ENCODE measurements around the gene CD96. TPM values are rescaled to one million over a fixed set of nuclear protein-coding genes. Genes with fewer than 3 reads are reported as not detected.
"Not testable (repeated sequence)": the region's sequence is repeated elsewhere in the genome, so short reads cannot be mapped to it uniquely, and the experiment has no call there.

The CD96 gene
- total and polyA plus RNA-seq, 2 experiments from 2014 or later = 0.91 TPM; not detected in 1

DNA sequence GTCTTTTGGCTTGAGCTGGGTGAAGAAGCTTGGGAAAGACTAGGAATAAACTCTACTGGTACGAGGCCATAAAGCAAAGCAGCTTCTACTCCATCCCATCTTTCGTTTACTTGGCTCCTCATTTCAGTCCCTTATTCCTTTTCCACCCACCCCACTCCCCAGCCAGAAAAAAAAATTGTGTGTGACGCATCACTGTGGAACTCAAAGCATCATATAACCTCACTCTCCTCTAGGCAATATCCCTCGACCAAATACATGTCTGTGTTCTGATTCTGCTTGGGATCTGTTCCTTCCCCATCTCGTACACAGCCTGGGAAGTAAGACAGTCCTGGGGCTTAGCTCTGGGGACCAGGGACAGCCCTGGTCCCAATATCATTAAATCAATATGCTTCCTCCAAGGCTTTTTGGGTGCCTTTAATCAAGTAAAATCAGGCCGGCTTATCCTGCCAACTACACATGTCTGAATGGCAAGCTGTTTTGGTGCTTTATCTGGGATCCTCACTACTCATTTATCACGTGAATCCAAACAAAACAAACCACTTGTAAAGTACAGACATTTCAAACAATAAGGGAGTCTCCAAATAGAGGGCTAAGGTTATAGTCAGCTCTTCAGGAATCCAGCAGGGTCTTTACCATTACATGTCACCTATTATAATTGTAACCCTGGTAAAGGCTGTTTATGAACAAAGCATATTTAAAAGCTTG is 128.1 kb downstream of the CD96 start (continued):
- TF ChIP-seq ZNF114 (CRISPR knock-in tag; IDR thresholded peaks at IDR 0.05) (no peak), NANOG (IDR thresholded peaks at IDR 0.05; ENCODE audit: borderline replicate concordance) (no peak), CREB1 (CRISPR knock-in tag; IDR thresholded peaks at IDR 0.05; ENCODE audit: low read depth) (no peak), JUNB (IDR thresholded peaks at IDR 0.05; ENCODE audit: unreplicated experiment) (no peak)
- TF ChIP-seq, protein P1, sequence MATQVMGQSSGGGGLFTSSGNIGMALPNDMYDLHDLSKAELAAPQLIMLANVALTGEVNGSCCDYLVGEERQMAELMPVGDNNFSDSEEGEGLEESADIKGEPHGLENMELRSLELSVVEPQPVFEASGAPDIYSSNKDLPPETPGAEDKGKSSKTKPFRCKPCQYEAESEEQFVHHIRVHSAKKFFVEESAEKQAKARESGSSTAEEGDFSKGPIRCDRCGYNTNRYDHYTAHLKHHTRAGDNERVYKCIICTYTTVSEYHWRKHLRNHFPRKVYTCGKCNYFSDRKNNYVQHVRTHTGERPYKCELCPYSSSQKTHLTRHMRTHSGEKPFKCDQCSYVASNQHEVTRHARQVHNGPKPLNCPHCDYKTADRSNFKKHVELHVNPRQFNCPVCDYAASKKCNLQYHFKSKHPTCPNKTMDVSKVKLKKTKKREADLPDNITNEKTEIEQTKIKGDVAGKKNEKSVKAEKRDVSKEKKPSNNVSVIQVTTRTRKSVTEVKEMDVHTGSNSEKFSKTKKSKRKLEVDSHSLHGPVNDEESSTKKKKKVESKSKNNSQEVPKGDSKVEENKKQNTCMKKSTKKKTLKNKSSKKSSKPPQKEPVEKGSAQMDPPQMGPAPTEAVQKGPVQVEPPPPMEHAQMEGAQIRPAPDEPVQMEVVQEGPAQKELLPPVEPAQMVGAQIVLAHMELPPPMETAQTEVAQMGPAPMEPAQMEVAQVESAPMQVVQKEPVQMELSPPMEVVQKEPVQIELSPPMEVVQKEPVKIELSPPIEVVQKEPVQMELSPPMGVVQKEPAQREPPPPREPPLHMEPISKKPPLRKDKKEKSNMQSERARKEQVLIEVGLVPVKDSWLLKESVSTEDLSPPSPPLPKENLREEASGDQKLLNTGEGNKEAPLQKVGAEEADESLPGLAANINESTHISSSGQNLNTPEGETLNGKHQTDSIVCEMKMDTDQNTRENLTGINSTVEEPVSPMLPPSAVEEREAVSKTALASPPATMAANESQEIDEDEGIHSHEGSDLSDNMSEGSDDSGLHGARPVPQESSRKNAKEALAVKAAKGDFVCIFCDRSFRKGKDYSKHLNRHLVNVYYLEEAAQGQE (IDR thresholded peaks at IDR 0.05; ENCODE audit: unreplicated experiment) = no peak

DNA sequence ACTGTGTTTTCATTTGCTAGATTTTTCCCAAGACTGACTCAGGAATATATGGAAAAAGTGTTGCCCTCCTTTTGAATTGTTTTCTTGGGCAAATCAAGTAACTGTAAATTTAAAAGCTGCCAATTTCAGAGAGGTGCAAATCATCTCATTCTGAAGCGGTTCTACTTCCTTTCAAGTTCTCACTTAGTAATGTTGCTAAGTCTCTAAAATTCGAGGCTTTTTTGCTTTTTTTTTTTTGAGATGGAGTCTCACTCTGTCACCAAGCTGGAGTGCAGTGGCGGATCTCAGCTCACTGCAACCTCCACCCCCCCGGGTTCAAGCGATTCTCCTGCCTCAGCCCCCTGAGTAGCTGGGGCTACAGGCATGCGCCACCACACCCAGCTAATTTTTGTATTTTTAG is 130.5 kb downstream of the CD96 start:
- not testable (repeated sequence) for H4K20me1 ChIP-seq (replicated peaks; ENCODE audit: insufficient read depth); DNase-seq (ENCODE audit: low spot score); ATAC-seq; H3K27ac Mint-ChIP-seq; H3K36me3 Mint-ChIP-seq (ENCODE audit: low read depth); H3K27ac ChIP-seq (ENCODE audit: low read depth); H2AFZ ChIP-seq; H3F3A ChIP-seq (replicated peaks; ENCODE audit: low read depth); H3K4me3 ChIP-seq; H3K36me3 ChIP-seq (ENCODE audit: insufficient read depth); H3K9me3 Mint-ChIP-seq; H3K27me3 Mint-ChIP-seq (ENCODE audit: insufficient read depth, low read depth, poor library complexity); H3K4me3 Mint-ChIP-seq; H3K4me2 ChIP-seq; H3K79me2 ChIP-seq (replicated peaks; ENCODE audit: insufficient read depth); H3K9me2 ChIP-seq (ENCODE audit: insufficient read depth)
- Histone ChIP-seq H3K27me3 (ENCODE audit: insufficient read depth) (peaks cover 16% of the 10 kb centered on the region), H3K4me1 (ENCODE audit: insufficient read depth) (peaks cover 19% of the 10 kb centered on the region)
- peaks cover 24% of the 10 kb centered on the region for H3K4me1 Mint-ChIP-seq

DNA sequence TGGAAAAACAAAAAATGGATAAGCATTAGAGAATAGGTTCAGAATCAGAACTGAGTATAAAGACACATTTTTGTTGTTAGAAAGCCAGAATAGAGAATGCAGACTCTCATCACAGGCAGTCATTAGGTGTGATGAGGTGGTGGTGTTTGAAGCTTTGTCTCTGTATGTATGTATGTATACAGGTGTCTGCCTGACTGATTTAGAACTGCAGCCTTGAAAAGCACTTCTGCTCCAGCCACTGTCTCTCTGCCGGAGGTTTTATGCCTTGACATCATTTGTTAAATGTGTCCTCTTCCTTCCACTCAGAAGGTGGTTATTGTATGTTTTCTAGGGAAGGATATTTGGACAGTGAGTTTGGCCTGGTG is 133.8 kb downstream of the CD96 start:
- Histone ChIP-seq H3K36me3 (ENCODE audit: insufficient read depth) (no peaks in the 10 kb centered on the region), H3K27me3 (ENCODE audit: insufficient read depth) (peaks cover 16% of the 10 kb centered on the region), H3K27ac (ENCODE audit: low read depth) (no peak overlapping the region), H2AFZ (no peak overlapping the region), H3K9me2 (ENCODE audit: insufficient read depth) (no peaks in the 10 kb centered on the region), H3K4me2 (peak overlapping the region; percentile 98; the same call in 1 of the 2 replicates), H3K4me3 (peak overlapping the region; percentile 88), H3F3A (replicated peaks; ENCODE audit: low read depth) (no peaks in the 10 kb centered on the region), H3K4me1 (ENCODE audit: insufficient read depth) (peaks cover 21% of the 10 kb centered on the region), H4K20me1 (replicated peaks; ENCODE audit: insufficient read depth) (no peaks in the 10 kb centered on the region), H3K79me2 (replicated peaks; ENCODE audit: insufficient read depth) (no peaks in the 10 kb centered on the region)
- Mint-ChIP-seq H3K9me3 (no peaks in the 10 kb centered on the region), H3K36me3 (ENCODE audit: low read depth) (no peaks in the 10 kb centered on the region), H3K4me3 (peak overlapping the region; percentile 92), H3K27ac (no peak overlapping the region), H3K27me3 (ENCODE audit: insufficient read depth, low read depth, poor library complexity) (peaks cover 8% of the 10 kb centered on the region), H3K4me1 (peaks cover 26% of the 10 kb centered on the region)
- DNase-seq (ENCODE audit: low spot score) (no peak), ATAC-seq (no peak)
- TF ChIP-seq EZH2phosphoT487 (IDR thresholded peaks at IDR 0.05; ENCODE audit: unreplicated experiment) = no peak
- no peak for TF ChIP-seq ZNF331 (CRISPR knock-in tag; IDR thresholded peaks at IDR 0.05; ENCODE audit: low read depth)
- no peak for TF ChIP-seq JUNB (IDR thresholded peaks at IDR 0.05; ENCODE audit: unreplicated experiment)
- TF ChIP-seq STAT1 (IDR thresholded peaks at IDR 0.05; ENCODE audit: unreplicated experiment) = no peak
- TF ChIP-seq NANOG (IDR thresholded peaks at IDR 0.05; ENCODE audit: borderline replicate concordance) = no peak
- TF ChIP-seq POLR2AphosphoS5 (IDR thresholded peaks at IDR 0.05; ENCODE audit: low read depth) = no peak
- no peak for TF ChIP-seq CREB1 (CRISPR knock-in tag; IDR thresholded peaks at IDR 0.05; ENCODE audit: low read depth)
- no peak for TF ChIP-seq ZNF114 (CRISPR knock-in tag; IDR thresholded peaks at IDR 0.05)
- TF ChIP-seq, protein P2, sequence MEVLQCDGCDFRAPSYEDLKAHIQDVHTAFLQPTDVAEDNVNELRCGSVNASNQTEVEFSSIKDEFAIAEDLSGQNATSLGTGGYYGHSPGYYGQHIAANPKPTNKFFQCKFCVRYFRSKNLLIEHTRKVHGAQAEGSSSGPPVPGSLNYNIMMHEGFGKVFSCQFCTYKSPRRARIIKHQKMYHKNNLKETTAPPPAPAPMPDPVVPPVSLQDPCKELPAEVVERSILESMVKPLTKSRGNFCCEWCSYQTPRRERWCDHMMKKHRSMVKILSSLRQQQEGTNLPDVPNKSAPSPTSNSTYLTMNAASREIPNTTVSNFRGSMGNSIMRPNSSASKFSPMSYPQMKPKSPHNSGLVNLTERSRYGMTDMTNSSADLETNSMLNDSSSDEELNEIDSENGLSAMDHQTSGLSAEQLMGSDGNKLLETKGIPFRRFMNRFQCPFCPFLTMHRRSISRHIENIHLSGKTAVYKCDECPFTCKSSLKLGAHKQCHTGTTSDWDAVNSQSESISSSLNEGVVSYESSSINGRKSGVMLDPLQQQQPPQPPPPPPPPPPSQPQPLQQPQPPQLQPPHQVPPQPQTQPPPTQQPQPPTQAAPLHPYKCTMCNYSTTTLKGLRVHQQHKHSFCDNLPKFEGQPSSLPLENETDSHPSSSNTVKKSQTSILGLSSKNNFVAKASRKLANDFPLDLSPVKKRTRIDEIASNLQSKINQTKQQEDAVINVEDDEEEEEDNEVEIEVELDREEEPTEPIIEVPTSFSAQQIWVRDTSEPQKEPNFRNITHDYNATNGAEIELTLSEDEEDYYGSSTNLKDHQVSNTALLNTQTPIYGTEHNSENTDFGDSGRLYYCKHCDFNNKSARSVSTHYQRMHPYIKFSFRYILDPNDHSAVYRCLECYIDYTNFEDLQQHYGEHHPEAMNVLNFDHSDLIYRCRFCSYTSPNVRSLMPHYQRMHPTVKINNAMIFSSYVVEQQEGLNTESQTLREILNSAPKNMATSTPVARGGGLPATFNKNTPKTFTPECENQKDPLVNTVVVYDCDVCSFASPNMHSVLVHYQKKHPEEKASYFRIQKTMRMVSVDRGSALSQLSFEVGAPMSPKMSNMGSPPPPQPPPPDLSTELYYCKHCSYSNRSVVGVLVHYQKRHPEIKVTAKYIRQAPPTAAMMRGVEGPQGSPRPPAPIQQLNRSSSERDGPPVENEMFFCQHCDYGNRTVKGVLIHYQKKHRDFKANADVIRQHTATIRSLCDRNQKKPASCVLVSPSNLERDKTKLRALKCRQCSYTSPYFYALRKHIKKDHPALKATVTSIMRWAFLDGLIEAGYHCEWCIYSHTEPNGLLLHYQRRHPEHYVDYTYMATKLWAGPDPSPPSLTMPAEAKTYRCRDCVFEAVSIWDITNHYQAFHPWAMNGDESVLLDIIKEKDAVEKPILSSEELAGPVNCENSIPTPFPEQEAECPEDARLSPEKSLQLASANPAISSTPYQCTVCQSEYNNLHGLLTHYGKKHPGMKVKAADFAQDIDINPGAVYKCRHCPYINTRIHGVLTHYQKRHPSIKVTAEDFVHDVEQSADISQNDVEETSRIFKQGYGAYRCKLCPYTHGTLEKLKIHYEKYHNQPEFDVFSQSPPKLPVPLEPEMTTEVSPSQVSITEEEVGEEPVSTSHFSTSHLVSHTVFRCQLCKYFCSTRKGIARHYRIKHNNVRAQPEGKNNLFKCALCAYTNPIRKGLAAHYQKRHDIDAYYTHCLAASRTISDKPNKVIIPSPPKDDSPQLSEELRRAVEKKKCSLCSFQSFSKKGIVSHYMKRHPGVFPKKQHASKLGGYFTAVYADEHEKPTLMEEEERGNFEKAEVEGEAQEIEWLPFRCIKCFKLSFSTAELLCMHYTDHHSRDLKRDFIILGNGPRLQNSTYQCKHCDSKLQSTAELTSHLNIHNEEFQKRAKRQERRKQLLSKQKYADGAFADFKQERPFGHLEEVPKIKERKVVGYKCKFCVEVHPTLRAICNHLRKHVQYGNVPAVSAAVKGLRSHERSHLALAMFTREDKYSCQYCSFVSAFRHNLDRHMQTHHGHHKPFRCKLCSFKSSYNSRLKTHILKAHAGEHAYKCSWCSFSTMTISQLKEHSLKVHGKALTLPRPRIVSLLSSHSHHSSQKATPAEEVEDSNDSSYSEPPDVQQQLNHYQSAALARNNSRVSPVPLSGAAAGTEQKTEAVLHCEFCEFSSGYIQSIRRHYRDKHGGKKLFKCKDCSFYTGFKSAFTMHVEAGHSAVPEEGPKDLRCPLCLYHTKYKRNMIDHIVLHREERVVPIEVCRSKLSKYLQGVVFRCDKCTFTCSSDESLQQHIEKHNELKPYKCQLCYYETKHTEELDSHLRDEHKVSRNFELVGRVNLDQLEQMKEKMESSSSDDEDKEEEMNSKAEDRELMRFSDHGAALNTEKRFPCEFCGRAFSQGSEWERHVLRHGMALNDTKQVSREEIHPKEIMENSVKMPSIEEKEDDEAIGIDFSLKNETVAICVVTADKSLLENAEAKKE (CRISPR knock-in tag; IDR thresholded peaks at IDR 0.05) = no peak

All from GM23338 (cell line).